Measurements from ENCODE around the gene CREG2.

CREG2 gene, protein sequence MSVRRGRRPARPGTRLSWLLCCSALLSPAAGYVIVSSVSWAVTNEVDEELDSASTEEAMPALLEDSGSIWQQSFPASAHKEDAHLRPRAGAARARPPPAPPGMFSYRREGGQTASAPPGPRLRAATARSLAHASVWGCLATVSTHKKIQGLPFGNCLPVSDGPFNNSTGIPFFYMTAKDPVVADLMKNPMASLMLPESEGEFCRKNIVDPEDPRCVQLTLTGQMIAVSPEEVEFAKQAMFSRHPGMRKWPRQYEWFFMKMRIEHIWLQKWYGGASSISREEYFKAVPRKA

DNA sequence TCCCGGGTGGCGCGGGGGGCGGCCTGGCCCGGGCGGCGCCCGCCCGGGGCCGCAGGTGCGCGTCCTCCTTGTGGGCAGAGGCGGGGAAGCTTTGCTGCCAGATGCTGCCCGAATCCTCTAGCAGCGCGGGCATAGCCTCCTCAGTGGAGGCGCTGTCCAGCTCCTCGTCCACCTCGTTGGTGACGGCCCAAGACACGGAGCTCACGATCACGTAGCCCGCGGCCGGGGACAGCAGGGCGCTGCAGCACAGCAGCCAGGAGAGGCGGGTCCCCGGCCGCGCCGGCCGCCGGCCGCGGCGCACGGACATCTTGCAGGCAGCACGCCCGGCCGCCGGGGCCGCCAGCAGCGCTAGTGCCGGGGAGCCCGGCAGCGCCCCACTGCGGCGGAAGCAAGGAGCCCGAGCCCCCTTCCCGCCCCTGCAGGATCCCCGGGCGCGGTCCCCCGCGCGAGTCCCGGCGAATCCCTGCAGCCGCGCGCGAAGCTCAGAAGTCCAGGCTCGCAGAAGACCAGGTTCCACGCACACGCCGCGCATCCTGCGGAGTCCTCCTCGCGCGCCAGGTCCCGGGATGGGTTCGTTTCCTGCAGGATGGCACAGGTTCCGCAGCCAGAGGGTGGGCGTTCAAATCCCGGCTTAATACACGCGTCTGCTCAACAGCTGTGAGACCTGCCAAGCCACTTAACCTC, at the start of gene CREG2:
TSS of gene CREG2 (minus strand) at position 353 of the 684 bp plus-strand sequence. CDS start at position 307, 46 bp downstream.
- peak; percentile 57 for DNase-seq (ENCODE audit: low spot score)

DNA sequence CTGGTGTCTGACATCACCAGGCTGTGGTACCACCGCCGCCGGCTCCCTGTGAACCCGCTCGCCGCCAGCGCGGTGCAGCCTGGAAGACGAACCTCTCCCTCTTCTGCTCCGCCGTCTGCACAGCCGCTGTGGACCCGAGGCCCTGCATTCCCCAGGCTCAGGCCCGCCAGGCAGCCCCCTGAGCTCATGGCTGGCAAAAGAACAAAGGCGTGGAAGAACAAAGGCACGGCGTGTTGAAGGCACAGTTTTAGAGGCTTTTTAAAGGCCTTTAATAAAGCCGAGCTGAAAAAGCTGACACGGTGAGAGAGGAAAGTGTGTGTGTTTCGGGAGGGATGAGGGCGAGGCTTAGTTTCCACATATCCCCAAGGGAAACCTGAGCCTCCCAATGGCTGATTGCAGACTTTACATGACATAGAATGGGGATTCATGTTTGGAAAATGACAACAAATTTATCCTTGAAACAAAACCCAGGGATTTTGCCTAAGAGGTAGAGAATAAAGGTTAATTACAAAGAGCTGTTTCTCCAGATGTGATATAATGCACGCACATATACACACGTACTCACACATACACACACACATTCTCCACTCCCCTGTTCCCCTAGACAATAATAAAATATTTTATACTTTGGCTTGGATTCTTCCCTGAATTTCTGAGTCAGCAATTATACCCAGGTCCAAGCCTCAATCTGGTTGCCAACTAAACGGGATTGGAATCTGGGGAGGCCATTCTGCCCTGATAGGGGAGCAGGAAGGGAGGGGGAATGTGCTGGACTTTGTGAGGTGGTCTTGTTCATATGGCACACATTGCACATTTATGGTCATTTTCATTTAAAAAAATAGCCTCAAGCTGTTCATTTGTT, 47.9 kb upstream of the CREG2 start:
- DNase-seq (ENCODE audit: low spot score) = no peak

DNA sequence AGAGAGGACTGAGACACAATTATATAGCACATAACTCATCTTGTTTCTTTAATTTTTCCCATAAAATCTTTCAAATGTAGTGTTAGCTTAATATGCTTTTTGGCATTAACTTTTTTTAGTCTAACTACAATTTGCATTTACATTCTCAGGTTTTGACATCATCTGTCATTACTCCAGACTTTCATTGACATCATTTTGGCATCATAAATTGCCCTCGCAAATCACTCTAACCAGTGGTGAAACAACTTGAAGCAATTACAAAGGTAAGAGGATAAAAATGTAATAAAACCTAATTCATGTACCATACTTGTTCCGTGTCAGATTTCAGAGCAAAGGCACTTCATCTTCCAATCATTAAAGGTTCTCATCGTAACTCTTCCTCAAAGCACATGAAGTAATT, 46.2 kb upstream of the CREG2 start:
- no peak for DNase-seq (ENCODE audit: low spot score)

- no peak for DNase-seq (ENCODE audit: low spot score)
These were observed 45.3 kb upstream of the CREG2 start for GRCh38 chr2:101432411-101433181.

DNA sequence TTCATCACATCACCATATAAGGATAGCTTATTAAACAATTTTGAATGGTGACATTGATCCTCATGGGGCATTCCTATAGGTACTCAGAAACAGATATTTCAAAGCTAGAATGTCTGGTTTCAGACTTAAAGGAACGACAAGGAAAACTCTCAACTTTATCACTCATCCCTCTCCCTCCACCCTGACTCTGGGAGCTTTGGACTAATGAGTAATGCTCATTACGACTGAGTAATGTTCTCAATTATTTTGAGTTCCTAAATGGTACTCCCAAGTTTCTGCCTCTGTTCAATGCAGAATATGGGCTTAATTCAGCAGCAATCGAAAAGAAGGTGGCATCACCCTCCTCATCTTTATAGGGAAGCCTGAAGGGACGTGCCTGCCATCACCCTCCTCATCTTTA, 44.2 kb upstream of the CREG2 start:
- no peak for DNase-seq (ENCODE audit: low spot score)

GRCh38 chr2:101430156-101430555, 42.9 kb upstream of the CREG2 start:
- no peak for DNase-seq (ENCODE audit: low spot score)

DNA sequence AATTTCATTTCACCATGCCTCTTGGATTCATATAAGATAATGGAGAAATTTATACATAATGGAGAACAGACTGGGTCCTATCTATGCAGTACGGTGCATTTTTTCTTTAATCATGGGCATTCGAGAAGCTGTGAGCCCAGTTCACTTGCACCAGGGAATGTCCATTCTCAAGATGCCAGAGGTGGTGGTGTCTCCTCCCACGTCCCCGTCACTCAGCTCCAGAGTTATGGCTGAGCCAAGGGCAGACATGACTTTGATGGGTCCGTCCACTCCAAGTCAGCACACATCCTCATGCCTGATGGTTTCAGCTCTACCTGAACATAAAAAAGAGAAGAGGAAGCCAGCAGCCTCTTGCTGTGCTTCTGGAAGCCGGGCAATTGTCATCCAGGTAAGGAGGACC, 42.1 kb upstream of the CREG2 start:
- DNase-seq (ENCODE audit: low spot score) = no peak

- no peak for DNase-seq (ENCODE audit: low spot score)
These were observed 41.3 kb upstream of the CREG2 start for GRCh38 chr2:101428422-101429176.

- DNase-seq (ENCODE audit: low spot score) = no peak
These were observed 40.4 kb upstream of the CREG2 start for GRCh38 chr2:101427743-101428142.

DNA sequence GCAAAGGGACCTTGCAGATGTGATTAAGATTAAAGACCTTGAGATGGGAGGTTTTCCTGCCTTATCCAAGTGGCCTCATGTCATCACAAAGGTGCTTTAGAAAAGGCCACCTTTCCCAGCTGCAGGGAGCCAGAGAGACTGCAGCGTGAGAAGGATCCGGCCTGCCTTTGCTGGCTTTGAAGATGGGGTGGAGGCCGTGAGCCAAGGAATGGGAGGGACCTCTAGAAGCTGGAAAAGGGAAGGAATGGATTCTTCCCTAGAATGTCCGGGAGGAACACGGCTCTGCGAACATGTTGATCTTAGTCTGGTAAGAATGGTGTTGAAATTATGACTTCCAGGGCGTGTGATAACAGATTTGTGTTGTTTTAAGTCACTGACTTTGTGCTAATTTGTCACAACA, 39.9 kb upstream of the CREG2 start:
- no peak for DNase-seq (ENCODE audit: low spot score)

GRCh38 chr2:101426822-101427221, 39.5 kb upstream of the CREG2 start:
- no peak for DNase-seq (ENCODE audit: low spot score)

DNA sequence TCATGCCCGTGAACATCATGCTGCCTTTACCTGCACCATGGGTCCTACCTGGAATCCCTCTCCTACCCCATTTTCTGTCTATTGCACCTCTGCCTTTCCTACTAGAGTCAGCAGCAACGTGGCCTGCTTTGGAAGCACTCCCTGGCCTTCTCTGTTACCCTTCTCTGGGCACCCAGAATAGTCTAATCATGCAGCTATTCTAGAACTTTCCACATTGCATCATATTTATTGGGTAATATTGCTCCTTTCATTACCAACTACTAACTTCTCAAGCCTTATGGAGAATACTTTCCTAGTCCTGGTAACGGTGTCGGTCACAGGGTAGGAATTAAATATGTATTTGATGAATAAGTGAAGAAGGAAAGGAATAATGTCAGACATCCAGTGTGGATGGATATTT, 33.3 kb upstream of the CREG2 start:
- no peak for DNase-seq (ENCODE audit: low spot score)

DNA sequence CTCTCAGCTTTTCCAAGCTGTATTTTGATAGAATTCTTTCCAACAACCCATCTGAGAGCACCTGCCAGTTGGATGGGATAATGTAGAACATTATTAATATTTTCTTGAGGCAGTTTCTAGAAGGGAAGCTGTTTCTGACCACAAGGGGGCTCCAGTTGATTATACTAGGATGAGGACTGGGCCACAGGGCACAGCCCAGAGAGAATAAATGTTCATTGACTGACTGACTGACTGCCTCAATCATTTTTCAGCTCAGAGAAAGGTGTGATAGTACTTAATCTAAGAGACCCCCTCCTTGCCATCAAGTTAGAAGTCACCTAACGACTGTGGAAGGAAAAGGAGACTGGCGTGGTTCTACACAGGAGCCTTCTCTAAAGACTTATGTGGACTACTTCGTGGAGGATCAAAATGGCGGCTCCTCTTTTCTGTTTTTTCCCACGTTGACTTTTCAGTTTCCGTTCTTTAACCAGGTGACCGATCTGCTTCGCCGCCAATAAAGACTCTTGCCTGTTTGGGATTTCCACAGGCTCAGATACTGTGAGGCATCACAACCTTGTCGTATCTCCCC, 31.9 kb upstream of the CREG2 start:
- DNase-seq (ENCODE audit: low spot score) = peak; percentile 72

- DNase-seq (ENCODE audit: low spot score) = no peak
These were observed 31.3 kb upstream of the CREG2 start for GRCh38 chr2:101418460-101419095.

DNA sequence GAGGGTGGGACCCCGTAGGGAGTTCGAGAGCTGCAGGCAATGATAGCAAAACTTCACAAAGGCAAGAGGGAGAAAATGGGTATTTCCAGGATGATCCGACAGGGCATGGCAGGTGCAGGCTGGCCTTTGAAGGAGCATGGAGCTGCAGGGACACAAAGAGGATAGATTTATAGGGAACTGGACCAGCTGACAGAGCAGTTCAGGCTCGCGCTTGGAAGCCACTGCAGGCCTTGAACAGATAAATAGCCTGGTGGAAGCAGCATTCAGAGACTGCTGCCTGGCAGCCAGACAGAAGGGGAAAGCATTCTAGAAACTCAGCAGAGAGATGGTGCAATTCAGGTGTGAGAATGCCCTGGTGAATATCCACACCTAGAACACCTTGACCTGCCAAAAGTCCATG, 29.3 kb upstream of the CREG2 start:
- DNase-seq (ENCODE audit: low spot score) = no peak

DNA sequence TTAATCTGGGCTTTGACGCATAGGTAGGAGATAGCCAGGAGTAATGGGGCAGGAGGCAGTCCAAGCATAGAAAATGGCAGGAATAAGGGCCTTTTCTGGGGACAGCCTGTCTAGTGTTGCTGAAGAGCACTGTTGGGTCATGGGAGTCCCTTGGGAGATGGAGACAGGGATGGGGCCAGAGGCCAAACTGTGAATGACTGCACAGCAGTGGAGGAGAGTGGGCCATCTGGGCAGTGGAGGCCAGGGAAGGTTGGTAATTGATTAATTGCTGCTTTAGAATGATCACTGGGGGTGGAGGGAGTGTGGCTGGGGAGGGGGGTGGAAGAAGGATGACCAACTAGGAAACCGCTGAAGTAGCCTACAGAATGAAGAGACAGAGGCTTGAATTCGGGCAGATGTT, 28.6 kb upstream of the CREG2 start:
- DNase-seq (ENCODE audit: low spot score) = no peak

DNA sequence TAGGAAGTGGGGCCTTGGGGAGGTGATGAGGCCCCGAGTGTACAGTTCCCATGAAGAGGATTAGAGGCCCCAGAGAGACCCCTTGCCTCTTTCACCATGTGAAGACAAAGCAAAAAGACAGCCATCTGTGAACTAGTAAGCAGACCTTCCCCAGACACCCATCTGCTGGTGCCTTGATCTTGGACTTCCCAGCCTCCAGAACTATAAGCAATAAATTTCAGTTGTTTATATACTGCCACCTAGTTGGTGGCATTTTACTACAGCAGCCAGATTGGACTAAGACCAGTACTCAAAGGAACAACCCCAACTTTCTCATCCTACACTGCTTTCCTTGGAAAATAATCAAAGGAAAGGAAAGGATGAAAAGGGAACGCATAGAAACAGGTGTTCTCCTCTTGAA, 27.9 kb upstream of the CREG2 start:
- no peak for DNase-seq (ENCODE audit: low spot score)

DNA sequence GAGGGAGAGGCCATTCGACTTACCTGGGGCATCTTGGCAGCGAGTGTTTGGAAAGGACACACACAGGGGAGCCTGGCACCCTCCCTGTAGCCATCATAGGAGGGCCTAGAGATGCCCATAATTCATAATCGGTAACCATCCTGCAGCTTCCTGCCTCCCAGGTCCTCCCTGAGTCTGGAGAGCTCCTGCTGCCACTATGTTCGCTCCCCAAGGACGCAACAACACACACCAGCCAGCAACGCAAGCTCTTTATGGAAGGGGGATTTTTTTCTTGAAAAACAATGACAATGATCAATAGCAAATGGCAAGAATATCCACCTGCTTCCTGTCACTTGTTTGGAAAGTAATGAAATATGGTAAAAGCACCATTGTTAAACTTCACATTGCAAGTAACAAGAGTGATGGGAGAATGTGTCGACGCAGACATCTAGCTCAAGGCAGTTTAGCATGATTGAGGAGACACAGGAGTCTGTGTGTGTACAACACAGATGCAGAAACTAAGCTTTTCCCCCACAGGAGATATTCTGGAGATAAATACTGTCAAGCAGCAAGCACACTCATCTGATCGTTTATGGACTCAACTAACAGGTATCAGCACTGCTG, 24.9 kb upstream of the CREG2 start:
- no peak for DNase-seq (ENCODE audit: low spot score)

GRCh38 chr2:101410746-101411145, 23.4 kb upstream of the CREG2 start:
- DNase-seq (ENCODE audit: low spot score) = no peak

GRCh38 chr2:101410114-101410513, 22.8 kb upstream of the CREG2 start:
- no peak for DNase-seq (ENCODE audit: low spot score)

Measured in kidney capillary endothelial cell (primary cell).